RWPE2 (cell line): ENCODE data around the gene MORC1.

Source experiments
- ATAC-seq: fragments of 200-7000 bp; cut with Tn5 transposase; 3 replicates; pipeline ENCODE4 v1.9.1; 2021; ENCODE audit warnings: low read depth
- DNase-seq: peaks from one replicate; pipeline ENCODE4 v3.0.0-alpha.2; 2020; ENCODE audit warnings: low spot score
- H3K27ac ChIP-seq: fragments of 450-650 bp; 2 replicates; pipeline ENCODE4 v1.5.1; 2017; ENCODE audit warnings: mild to moderate bottlenecking; ENCODE audit not compliant: poor library complexity, severe bottlenecking
- H3K27me3 ChIP-seq: fragments of 250-450 bp; sonication (Bioruptor Pico); 2 replicates; pipeline ENCODE4 v1.5.1; 2021; ENCODE audit warnings: mild to moderate bottlenecking, moderate library complexity; ENCODE audit not compliant: insufficient read depth, poor library complexity, severe bottlenecking
- H3K36me3 ChIP-seq: fragments of 250-450 bp; sonication (Bioruptor Pico); 2 replicates; pipeline ENCODE4 v1.5.1; 2020; ENCODE audit warnings: low read depth, mild to moderate bottlenecking, moderate library complexity
- H3K4me1 ChIP-seq: fragments of 250-450 bp; sonication (Bioruptor Pico); 2 replicates; pipeline ENCODE4 v1.5.1; 2021; ENCODE audit warnings: mild to moderate bottlenecking, moderate library complexity; ENCODE audit not compliant: insufficient read depth, poor library complexity, severe bottlenecking
- H3K4me3 ChIP-seq: fragments of 250-450 bp; sonication (Bioruptor Pico); 2 replicates; pipeline ENCODE4 v1.5.1; 2021; ENCODE audit warnings: mild to moderate bottlenecking, moderate library complexity; ENCODE audit not compliant: severe bottlenecking
- H3K9me3 ChIP-seq: fragments of 250-450 bp; sonication (Bioruptor Pico); 2 replicates; pipeline ENCODE4 v1.5.1; 2021; ENCODE audit warnings: mild to moderate bottlenecking, moderate library complexity; ENCODE audit not compliant: severe bottlenecking
- TF ChIP-seq, protein P1 (sequence below): fragments of 450-650 bp; IDR thresholded peaks from one replicate; pipeline ENCODE4 v1.5.1; 2017; ENCODE audit warnings: mild to moderate bottlenecking, moderate library complexity; ENCODE audit not compliant: poor library complexity, severe bottlenecking

Gene MORC1

DNA sequence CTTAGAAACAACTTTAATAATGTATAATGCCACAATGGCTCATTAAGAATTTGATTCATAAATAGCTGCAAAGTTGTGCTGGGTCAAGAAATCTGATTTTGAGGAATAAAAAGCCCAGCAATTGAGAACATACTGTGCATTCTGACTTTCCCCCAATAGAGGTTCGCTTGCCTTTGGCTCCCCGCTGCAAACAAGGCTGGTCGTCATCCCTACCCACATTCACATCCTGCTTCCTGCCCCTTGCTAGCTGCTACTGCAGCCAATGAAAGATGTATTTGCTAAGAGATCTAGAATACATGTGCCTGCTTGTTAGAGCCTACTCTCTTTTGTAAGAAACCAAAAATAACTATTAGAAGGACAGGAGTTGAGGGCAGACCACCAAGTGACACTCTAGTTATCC, 112.5 kb downstream of the MORC1 start:
- H3K4me3 ChIP-seq: no peak overlapping the region
- DNase-seq: no peak
- TF ChIP-seq, protein P1, sequence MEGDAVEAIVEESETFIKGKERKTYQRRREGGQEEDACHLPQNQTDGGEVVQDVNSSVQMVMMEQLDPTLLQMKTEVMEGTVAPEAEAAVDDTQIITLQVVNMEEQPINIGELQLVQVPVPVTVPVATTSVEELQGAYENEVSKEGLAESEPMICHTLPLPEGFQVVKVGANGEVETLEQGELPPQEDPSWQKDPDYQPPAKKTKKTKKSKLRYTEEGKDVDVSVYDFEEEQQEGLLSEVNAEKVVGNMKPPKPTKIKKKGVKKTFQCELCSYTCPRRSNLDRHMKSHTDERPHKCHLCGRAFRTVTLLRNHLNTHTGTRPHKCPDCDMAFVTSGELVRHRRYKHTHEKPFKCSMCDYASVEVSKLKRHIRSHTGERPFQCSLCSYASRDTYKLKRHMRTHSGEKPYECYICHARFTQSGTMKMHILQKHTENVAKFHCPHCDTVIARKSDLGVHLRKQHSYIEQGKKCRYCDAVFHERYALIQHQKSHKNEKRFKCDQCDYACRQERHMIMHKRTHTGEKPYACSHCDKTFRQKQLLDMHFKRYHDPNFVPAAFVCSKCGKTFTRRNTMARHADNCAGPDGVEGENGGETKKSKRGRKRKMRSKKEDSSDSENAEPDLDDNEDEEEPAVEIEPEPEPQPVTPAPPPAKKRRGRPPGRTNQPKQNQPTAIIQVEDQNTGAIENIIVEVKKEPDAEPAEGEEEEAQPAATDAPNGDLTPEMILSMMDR: no peak
- H3K27me3 ChIP-seq: no peaks in the 10 kb centered on the region
- ATAC-seq: no peak
- no peaks in the 10 kb centered on the region for H3K4me1 ChIP-seq
- no peaks in the 10 kb centered on the region for H3K36me3 ChIP-seq
- H3K27ac ChIP-seq: no peak overlapping the region
- H3K9me3 ChIP-seq: no peaks in the 10 kb centered on the region

DNA sequence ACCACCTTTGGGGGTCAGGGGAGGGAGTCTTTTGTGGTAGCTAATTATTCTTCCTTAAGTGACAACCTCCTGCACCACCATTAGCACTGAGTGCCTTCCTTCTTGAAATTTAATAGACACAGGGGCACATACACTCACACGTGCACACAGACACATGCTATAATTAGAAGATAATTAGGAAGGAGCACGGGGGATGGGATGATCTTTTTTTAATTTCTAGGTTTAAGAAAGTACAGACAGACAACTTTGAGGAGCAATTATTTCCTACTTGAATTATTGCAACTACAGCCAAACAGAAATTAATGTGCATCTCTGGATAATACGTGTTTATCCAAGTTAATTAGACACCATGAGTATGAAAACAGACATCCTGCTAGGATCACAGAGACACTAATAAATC, 119.5 kb downstream of the MORC1 start:
- TF ChIP-seq, protein P1: no peak

DNA sequence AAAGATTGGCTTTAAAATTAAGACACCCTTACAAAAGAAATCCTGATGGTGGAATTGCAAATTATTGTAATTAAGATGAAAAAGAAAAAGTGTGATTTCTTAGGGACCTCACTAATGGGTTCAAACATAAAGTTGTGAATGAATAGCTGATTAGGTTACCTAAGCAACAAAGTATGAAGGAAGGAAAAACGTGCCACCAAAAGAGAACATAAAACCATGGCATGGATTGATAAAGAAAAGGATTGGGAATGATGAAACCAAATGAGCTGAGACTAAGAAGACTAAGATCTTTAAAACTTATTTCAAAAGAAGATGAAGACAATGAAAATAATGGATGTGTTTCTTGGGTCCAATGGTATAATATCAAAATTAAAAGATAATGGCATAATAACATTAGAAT, 132.1 kb downstream of the MORC1 start:
- DNase-seq (no peak), ATAC-seq (no peak)
- Histone ChIP-seq H3K4me1 (no peaks in the 10 kb centered on the region), H3K27ac (no peak overlapping the region), H3K36me3 (no peaks in the 10 kb centered on the region), H3K4me3 (no peak overlapping the region), H3K27me3 (no peaks in the 10 kb centered on the region), H3K9me3 (no peaks in the 10 kb centered on the region)
- TF ChIP-seq, protein P1: no peak

More for the DNA sequence above, 119.5 kb downstream of the MORC1 start:
- H3K4me1 ChIP-seq: no peaks in the 10 kb centered on the region
- ATAC-seq: no peak
- no peak for DNase-seq
- H3K9me3 ChIP-seq: no peaks in the 10 kb centered on the region
- no peak overlapping the region for H3K27ac ChIP-seq
- H3K36me3 ChIP-seq: no peaks in the 10 kb centered on the region
- no peak overlapping the region for H3K4me3 ChIP-seq
- no peaks in the 10 kb centered on the region for H3K27me3 ChIP-seq

DNA sequence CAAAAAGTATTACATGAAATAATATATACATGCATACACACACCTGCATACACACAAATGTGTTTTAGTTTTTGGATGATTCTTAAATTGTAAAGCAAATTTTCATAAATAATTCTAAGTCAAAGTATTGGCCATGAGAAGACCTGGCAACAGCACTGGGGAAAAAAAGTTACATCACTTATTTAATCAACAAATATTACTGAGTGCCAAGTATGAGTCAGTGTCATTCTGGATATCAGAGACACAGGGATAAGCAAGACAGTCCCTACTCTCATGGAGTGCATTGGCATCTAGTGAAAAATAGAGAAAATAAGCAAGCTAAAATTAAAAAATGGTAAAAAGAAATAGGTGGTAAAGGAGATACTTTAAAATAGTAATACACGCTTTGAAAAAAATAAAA, 134.9 kb downstream of the MORC1 start:
- DNase-seq (no peak), ATAC-seq (no peak)
- no peaks in the 10 kb centered on the region for H3K9me3 ChIP-seq
- H3K27me3 ChIP-seq: no peaks in the 10 kb centered on the region
- H3K4me3 ChIP-seq: no peak overlapping the region
- TF ChIP-seq, protein P1: no peak
- no peaks in the 10 kb centered on the region for H3K36me3 ChIP-seq
- no peak overlapping the region for H3K27ac ChIP-seq
- no peaks in the 10 kb centered on the region for H3K4me1 ChIP-seq

DNA sequence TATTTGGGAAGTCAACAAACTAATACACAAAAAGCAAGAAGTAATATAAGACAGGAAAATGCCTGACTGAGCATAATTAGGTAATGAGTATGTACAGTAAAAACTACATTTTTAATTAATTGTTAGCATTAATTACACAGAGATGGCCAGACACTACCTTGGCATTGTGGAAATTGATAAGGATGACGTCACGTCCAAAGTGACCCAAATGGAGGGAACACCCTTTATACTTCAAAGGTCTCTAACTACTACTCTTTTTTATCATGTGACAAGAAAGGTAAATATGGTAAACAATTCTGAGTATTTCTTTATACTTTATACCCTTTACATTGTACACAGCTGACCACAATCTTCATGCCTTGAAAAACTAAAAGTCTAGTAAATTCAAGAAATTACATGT, 141.9 kb downstream of the MORC1 start:
- no peak overlapping the region for H3K27ac ChIP-seq
- no peaks in the 10 kb centered on the region for H3K9me3 ChIP-seq
- H3K27me3 ChIP-seq: no peaks in the 10 kb centered on the region
- no peaks in the 10 kb centered on the region for H3K4me1 ChIP-seq
- TF ChIP-seq, protein P1: no peak
- no peaks in the 10 kb centered on the region for H3K36me3 ChIP-seq
- H3K4me3 ChIP-seq: no peak overlapping the region
- ATAC-seq (no peak), DNase-seq (no peak)
